Peyer's patch (tissue), 4 donors: ENCODE results near the gene SLC14A1. TPM values are rescaled to one million over a fixed set of nuclear protein-coding genes. Genes with fewer than 3 reads are reported as not detected.

Source experiments
- DNase-seq, 3 donors: peaks; one replicate each; pipeline ENCODE4 v3.0.0-alpha.2; 2017 to 2019
- H3K27ac ChIP-seq, 4 donors: fragments of 200-600 bp; sonication (generic); one replicate each; pipeline ENCODE4 v1.5.1; 2016 to 2019
- H3K27me3 ChIP-seq, 2 donors: fragments of 200-600 bp; sonication (generic); one replicate each; pipeline ENCODE4 v1.5.1; 2019
- H3K36me3 ChIP-seq, 3 donors: fragments of 200-600 bp; sonication (generic); one replicate each; pipeline ENCODE4 v1.5.1; 2016 to 2019
- H3K4me1 ChIP-seq, 4 donors: fragments of 200-600 bp; sonication (generic); one replicate each; pipeline ENCODE4 v1.5.1; 2016 to 2019
- H3K4me3 ChIP-seq, 4 donors: fragments of 200-600 bp; sonication (generic); 1 replicate in 3 of 4; 2 replicates in 1 of 4; pipeline ENCODE4 v1.5.1; 2016 to 2019; ENCODE audit warnings: mild to moderate bottlenecking in 1 of 4
- H3K9me3 ChIP-seq, 4 donors: fragments of 200-600 bp; sonication (generic); one replicate each; pipeline ENCODE4 v1.5.1; 2016 to 2019; ENCODE audit warnings: mild to moderate bottlenecking in 1 of 4
- POLR2A ChIP-seq, 2 donors: fragments of 450-650 bp; IDR thresholded peaks; one replicate each; pipeline ENCODE4 v1.5.1; 2017; ENCODE audit warnings: antibody characterized with exemption in 2 of 2, mild to moderate bottlenecking in 2 of 2, moderate library complexity in 2 of 2
- small RNA-seq, 2 donors: library from RNA; depleted of rRNA; stranded (forward); fragments of <200 nt; gene quantifications; one replicate each; pipeline ENCODE3, GENCODE V24; 2016
- total RNA-seq, 4 donors: library from RNA; depleted of rRNA; stranded (reverse); fragments of >200 nt; gene quantifications; one replicate each; pipeline ENCODE4 v1.1.0, GENCODE V29; 2016
- TF ChIP-seq, protein P1 (sequence below), 6 experiments: fragments of 450-650 bp in 4 of 6; fragments of 200-600 bp in 2 of 6; sonication (generic) in 1 of 6; IDR thresholded peaks; one replicate each; pipeline ENCODE4 v1.5.1; 2017 to 2019; ENCODE audit warnings: antibody characterized with exemption in 6 of 6, mild to moderate bottlenecking in 3 of 6, moderate library complexity in 1 of 6

Gene SLC14A1
- total RNA-seq, 4 donors from 2014 or later: 0.35 to 9.7 (median 1.6) TPM

DNA sequence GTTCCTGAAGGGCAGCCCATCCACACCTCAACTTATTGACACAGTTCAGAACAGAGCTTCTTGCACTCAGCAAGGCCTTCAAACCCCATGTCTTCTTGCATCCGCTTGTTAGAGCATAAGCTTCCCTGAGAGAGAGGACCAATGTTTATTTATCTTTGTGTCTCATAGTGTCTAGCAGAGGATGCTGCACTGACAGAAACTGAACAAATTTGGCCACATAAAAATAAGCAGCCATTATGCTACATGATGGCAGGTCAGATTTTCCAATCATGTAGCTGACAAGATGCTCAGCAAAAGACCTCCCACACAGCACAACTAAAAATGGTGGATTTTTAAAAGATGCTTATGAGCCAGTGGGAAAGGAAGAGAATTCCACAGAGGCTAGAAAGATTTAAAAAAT lies 63.4 kb downstream of the SLC14A1 start:
- Histone ChIP-seq H3K9me3 (no peaks in the 10 kb centered on the region), H3K36me3 (no peaks in the 10 kb centered on the region), H3K27me3 (no peaks in the 10 kb centered on the region), H3K4me3 (no peak overlapping the region), H3K27ac (no peak overlapping the region), H3K4me1 (no peaks in the 10 kb centered on the region)
- TF ChIP-seq POLR2A (IDR thresholded peaks at IDR 0.05): no peak
- TF ChIP-seq, protein P1, sequence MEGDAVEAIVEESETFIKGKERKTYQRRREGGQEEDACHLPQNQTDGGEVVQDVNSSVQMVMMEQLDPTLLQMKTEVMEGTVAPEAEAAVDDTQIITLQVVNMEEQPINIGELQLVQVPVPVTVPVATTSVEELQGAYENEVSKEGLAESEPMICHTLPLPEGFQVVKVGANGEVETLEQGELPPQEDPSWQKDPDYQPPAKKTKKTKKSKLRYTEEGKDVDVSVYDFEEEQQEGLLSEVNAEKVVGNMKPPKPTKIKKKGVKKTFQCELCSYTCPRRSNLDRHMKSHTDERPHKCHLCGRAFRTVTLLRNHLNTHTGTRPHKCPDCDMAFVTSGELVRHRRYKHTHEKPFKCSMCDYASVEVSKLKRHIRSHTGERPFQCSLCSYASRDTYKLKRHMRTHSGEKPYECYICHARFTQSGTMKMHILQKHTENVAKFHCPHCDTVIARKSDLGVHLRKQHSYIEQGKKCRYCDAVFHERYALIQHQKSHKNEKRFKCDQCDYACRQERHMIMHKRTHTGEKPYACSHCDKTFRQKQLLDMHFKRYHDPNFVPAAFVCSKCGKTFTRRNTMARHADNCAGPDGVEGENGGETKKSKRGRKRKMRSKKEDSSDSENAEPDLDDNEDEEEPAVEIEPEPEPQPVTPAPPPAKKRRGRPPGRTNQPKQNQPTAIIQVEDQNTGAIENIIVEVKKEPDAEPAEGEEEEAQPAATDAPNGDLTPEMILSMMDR (IDR thresholded peaks at IDR 0.05): no peak
- DNase-seq: no peak

DNA sequence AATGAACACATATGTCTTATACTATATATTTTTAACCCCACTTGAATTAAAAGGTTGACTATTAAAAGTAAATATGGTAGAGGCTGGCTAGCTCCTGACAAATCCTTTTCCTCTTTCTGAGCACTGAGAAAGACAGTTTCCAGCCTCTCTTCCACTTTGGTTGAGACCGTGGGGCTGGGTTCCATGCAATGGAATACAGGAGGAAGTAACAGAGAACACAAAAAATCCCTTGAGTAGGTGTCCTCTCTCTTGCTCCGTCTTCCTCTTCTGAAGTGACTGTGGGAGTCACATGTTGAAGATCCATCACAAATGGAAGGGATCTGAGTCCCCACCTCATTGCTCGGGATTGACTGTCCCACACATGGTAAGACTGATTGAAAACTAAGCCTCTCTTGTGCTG lies 64.9 kb downstream of the SLC14A1 start:
- no peak for DNase-seq
- H3K9me3 ChIP-seq: no peaks in the 10 kb centered on the region
- H3K4me1 ChIP-seq: no peaks in the 10 kb centered on the region
- H3K4me3 ChIP-seq: no peak overlapping the region
- TF ChIP-seq POLR2A (IDR thresholded peaks at IDR 0.05): no peak
- TF ChIP-seq, protein P1 (IDR thresholded peaks at IDR 0.05): no peak
- H3K36me3 ChIP-seq: no peaks in the 10 kb centered on the region
- H3K27me3 ChIP-seq: no peaks in the 10 kb centered on the region
- H3K27ac ChIP-seq: no peak overlapping the region

DNA sequence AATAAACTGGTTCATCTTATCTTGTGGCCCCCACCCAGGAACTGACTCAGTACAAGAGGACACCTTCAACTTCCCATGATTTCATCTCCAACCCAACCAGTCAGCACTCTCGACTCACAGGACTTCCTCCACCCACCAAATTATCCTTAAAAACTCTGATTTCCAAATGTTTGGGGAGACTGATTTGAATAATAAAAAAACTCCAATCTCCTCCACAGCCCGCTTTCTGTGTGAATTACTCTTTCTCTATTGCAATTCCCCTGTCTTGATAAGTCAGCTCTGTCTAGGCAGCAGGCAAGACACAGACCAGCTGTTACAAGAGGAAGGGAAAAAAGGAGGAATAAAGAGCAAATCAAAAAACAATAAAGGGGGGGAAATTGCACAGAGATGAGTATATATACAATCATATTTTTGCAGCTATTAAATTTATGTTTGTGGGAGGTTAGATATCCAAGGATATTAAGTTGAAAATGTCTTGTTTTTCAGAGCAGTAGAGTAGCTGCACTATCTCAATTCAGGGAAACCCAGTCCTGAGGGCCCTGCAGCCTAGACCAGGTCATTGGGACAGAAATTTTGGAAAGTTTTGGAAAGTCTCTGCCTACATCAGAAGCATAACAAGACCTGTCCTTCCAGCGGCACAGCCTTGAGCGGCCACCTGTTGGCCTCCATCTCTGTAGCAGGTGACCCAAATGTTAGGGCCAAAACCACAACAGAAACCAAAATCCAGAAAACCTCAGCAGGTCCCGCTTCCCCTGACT lies 68.7 kb downstream of the SLC14A1 start:
- TF ChIP-seq POLR2A (IDR thresholded peaks at IDR 0.05): no peak
- TF ChIP-seq, protein P1 (IDR thresholded peaks at IDR 0.05): no peak
- Histone ChIP-seq H3K4me1 (no peaks in the 10 kb centered on the region), H3K27me3 (no peaks in the 10 kb centered on the region), H3K4me3 (no peak overlapping the region), H3K9me3 (no peaks in the 10 kb centered on the region), H3K36me3 (no peaks in the 10 kb centered on the region), H3K27ac (no peak overlapping the region)
- no peak for DNase-seq

DNA sequence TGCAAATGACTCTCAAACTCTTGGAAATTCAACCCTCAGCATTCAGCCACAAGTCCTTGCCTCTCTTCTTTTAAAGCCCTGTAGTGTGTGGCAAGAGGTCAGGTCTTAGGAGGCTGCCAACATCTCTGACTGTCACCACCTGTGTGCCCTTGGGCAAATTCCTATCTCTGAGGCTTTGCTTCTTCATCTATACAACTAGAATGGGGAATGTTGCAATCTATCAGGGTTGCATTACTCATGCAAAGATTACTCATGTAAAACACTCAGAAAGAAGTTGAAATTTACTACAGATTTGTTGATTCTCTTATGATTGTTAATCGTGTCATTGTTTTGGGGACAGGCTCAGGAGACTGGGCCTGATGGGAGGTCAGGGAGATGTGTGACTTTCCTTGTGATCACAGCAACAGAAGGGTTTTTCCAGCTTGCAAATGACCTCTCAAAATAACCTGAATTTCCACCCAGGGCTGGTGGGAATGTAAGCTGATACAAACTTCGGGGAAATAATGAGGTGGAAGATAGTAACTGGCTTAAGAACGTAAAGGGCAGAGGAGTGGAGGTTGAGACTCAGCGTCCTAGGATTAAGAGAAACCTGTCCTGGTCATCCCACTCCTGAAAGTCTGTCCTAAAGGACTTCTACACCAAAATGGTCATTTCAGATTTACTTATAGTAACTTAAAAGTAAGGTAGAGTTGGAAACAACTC lies 69.4 kb downstream of the SLC14A1 start:
- no peak for DNase-seq
- H3K27ac ChIP-seq: no peak overlapping the region
- no peaks in the 10 kb centered on the region for H3K9me3 ChIP-seq
- TF ChIP-seq, protein P1 (IDR thresholded peaks at IDR 0.05): no peak
- TF ChIP-seq POLR2A (IDR thresholded peaks at IDR 0.05): no peak
- no peaks in the 10 kb centered on the region for H3K36me3 ChIP-seq
- H3K4me3 ChIP-seq: no peak overlapping the region
- H3K27me3 ChIP-seq: no peaks in the 10 kb centered on the region
- H3K4me1 ChIP-seq: no peaks in the 10 kb centered on the region

DNA sequence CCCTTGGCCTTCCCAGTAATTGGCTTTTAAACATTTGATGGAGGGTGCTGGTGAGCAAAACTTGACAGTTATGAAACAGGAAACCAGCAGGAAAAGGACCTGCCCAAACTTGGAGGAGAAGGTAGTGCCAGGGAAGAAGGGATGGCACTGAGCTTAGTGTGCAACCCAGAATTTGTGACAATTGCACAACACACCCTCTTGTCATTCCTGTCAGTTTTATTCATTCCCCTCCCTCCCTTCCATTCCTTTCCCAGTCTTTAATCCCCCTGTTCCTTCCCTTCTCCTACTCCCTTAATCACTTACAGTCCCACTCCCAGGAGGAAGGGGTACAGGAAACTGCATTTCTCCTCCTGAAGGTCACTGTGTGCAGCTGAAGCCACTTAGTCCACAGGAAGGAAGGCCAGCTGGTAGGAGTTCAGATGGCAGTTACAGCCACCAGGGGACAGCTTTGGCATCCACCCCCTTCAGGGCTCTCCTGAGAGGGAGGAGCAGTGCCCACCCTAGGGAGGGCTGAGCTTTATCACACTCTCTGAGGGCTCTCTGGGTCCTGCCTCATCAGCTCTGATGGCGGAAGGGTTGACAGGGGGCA lies 77.5 kb downstream of the SLC14A1 start:
- H3K27me3 ChIP-seq: no peaks in the 10 kb centered on the region
- H3K4me3 ChIP-seq: no peak overlapping the region
- no peak overlapping the region for H3K27ac ChIP-seq
- H3K4me1 ChIP-seq: no peaks in the 10 kb centered on the region
- H3K9me3 ChIP-seq: peaks cover 0 to 6% (median 0%) of the 10 kb centered on the region in 4 donors
- H3K36me3 ChIP-seq: no peaks in the 10 kb centered on the region
- no peak for DNase-seq
- TF ChIP-seq POLR2A (IDR thresholded peaks at IDR 0.05): no peak
- TF ChIP-seq, protein P1 (IDR thresholded peaks at IDR 0.05): no peak

Small RNAs within 50 kb of the gene (small RNA-seq; reads per million reads assigned to genes)
- 0 reads per million in 2 donors for gene AC087685.1

Other genes starting within 250 kb of the SLC14A1 start
- 1 to 10 TPM in 1 of 4 donors, under 1 TPM in 2, not detected in 1; 0.18 to 1.9 (median 0.54) TPM for gene SLC14A2, start 108.7 kb upstream of the SLC14A1 start, total RNA-seq
- gene SIGLEC15, start 101.5 kb downstream of the SLC14A1 start, total RNA-seq: under 1 TPM in 1 of 4 donors, not detected in 3; 0.47 TPM
- 10 to 100 TPM; 27.7 to 61.1 (median 33.3) TPM for gene EPG5, start 243.1 kb downstream of the SLC14A1 start, total RNA-seq